WERI-Rb-1 (cell line): ENCODE data around the gene ZBTB39.
"Not testable (repeated sequence)": the region's sequence is repeated elsewhere in the genome, so short reads cannot be mapped to it uniquely, and the experiment has no call there.

Experiments used
- DNase-seq: peaks from one replicate; pipeline ENCODE4 v3.0.0-alpha.2; 2020
- H3K27ac ChIP-seq: fragments of 250-450 bp; sonication (Bioruptor Pico); 2 replicates; pipeline ENCODE4 v1.5.1; 2020; ENCODE audit warnings: mild to moderate bottlenecking, moderate library complexity
- H3K27me3 ChIP-seq: fragments of 250-450 bp; sonication (Bioruptor Pico); 2 replicates; pipeline ENCODE4 v1.5.1; 2021; ENCODE audit warnings: mild to moderate bottlenecking, low read depth, moderate library complexity; ENCODE audit not compliant: insufficient read depth, severe bottlenecking
- H3K36me3 ChIP-seq: fragments of 250-450 bp; sonication (Bioruptor Pico); 2 replicates; pipeline ENCODE4 v1.5.1; 2020; ENCODE audit warnings: mild to moderate bottlenecking, moderate library complexity
- H3K4me3 ChIP-seq: 2 replicates; pipeline ENCODE4 v1.5.1; 2011; ENCODE audit warnings: low read depth, mild to moderate bottlenecking, control low read depth, low read length
- H3K9me3 ChIP-seq: fragments of 250-450 bp; sonication (Bioruptor Pico); 2 replicates; pipeline ENCODE4 v1.5.1; 2021; ENCODE audit warnings: mild to moderate bottlenecking, moderate library complexity; ENCODE audit not compliant: severe bottlenecking
- TF ChIP-seq, protein P1 (sequence below): IDR thresholded peaks from 2 replicates; pipeline ENCODE4 v1.5.1; 2011; ENCODE audit warnings: low read depth, mild to moderate bottlenecking, control low read depth, inconsistent platforms, low read length

The ZBTB39 gene

DNA sequence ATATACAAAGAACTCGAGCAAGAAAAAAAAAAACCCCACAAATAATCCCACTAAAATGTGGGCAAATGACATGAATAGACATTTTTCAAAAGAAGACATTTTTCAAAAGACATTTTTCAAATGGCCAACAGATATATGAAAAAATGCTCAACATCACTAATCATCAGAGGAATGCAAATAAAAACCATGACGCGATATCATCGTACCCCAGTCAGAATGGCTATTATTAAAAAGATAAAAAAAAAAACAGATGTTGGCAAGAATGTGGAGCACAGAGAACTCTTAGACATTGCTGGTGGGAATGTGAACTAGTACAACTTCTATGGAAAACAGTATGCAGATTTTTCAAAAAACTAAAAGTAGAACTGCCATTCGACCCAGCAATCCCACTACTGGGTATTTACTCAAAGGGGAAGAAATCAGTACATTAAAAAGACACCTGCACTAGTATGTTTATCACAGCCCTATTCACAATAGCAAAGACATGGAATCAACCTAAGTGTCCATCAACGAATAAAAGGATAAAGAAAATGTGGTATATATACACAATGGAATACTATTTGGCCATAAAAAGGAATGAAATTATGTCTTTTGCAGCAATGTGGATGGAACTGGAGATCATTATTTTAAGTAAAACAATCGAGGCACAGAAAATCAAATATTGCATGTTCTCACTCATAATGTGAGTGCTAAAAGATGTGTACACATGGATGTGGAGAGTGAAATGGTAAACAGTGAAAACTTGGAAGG is 16.3 kb downstream of the ZBTB39 start:
- H3K36me3 ChIP-seq = no peaks in the 10 kb centered on the region
- no peak for DNase-seq
- peaks cover 3% of the 10 kb centered on the region for H3K27me3 ChIP-seq
- no peak overlapping the region for H3K4me3 ChIP-seq
- TF ChIP-seq, protein P1, sequence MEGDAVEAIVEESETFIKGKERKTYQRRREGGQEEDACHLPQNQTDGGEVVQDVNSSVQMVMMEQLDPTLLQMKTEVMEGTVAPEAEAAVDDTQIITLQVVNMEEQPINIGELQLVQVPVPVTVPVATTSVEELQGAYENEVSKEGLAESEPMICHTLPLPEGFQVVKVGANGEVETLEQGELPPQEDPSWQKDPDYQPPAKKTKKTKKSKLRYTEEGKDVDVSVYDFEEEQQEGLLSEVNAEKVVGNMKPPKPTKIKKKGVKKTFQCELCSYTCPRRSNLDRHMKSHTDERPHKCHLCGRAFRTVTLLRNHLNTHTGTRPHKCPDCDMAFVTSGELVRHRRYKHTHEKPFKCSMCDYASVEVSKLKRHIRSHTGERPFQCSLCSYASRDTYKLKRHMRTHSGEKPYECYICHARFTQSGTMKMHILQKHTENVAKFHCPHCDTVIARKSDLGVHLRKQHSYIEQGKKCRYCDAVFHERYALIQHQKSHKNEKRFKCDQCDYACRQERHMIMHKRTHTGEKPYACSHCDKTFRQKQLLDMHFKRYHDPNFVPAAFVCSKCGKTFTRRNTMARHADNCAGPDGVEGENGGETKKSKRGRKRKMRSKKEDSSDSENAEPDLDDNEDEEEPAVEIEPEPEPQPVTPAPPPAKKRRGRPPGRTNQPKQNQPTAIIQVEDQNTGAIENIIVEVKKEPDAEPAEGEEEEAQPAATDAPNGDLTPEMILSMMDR = no peak
- H3K27ac ChIP-seq = no peak overlapping the region
- no peaks in the 10 kb centered on the region for H3K9me3 ChIP-seq

DNA sequence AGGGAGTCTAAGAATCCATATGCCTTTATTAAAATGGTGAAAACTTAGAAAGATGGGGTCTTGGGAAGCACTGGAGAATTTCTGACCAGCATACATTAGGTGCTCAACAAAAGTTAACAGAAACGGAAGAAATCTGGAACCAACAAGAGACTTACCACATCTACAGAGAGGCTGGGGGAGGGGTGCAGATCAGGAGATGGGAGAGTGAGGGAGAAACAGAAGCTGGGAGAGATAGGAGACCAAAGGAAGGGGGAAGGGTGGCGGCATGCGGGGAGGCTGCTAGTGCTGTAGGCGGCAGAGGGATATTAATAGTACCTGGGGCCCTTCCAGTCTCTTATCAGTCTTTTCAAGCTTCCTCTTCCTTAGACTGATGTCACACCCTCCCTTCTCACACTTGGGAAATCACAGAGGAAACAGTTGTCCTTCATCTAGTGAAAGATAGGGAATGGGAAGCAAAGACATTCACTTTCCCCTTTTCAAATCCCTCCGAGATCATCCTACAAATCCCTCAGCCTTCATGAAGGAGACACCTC is 18.1 kb downstream of the ZBTB39 start:
- Histone ChIP-seq H3K27me3 (peaks cover 3% of the 10 kb centered on the region), H3K27ac (no peak overlapping the region), H3K36me3 (no peaks in the 10 kb centered on the region), H3K9me3 (no peaks in the 10 kb centered on the region), H3K4me3 (no peak overlapping the region)
- no peak for DNase-seq
- TF ChIP-seq, protein P1 = no peak

DNA sequence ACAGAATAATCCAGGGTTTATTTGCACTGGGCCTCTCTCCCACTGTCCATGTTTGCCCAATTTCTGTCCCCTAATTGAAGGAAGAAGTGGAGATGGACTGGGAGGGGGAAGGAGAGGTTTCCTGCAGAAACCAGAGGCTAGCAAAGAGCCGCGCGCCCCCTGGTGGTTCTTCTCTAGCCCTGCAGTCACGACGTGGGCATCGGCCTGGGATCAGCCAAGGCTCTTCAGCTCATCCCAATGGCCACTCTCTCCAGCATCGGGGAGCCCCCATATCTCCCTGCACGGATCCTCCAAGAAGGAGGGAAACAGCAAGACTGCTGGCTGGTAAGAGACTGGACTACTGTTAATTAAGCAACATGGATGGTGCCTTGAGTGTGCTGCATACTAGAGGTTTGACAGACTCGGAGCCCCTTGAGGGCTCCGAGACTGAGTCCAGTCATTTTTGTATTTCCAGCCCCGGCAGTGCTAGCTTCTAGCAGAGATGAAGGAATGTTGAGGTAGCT is 18.7 kb downstream of the ZBTB39 start:
- Histone ChIP-seq H3K9me3 (no peaks in the 10 kb centered on the region), H3K4me3 (no peak overlapping the region), H3K27me3 (peaks cover 3% of the 10 kb centered on the region), H3K36me3 (no peaks in the 10 kb centered on the region), H3K27ac (no peak overlapping the region)
- DNase-seq = peak; percentile 80
- TF ChIP-seq, protein P1 = peak; percentile 96

DNA sequence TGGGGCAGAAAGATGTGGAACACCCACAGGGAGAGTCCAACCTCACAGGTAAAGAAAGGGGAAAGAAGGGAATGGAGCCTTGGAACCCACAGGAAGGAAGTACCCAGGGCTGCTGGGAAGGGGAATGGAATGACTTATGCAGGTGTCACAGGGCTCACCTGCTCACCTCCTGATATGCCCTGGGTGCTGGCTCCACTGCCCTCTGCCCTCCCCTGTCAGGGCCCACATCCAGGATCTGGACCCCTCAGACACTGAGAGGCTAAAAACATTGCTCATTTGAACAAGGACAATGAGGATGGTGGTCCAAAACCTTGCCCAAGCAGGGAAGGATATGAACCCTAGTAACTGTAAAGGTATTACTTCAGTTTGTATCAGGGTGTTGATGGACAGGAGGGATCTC is 19.3 kb downstream of the ZBTB39 start:
- H3K4me3 ChIP-seq = no peak overlapping the region
- DNase-seq = no peak
- no peaks in the 10 kb centered on the region for H3K9me3 ChIP-seq
- H3K36me3 ChIP-seq = no peaks in the 10 kb centered on the region
- TF ChIP-seq, protein P1 = no peak
- H3K27ac ChIP-seq = no peak overlapping the region
- H3K27me3 ChIP-seq = peaks cover 3% of the 10 kb centered on the region

DNA sequence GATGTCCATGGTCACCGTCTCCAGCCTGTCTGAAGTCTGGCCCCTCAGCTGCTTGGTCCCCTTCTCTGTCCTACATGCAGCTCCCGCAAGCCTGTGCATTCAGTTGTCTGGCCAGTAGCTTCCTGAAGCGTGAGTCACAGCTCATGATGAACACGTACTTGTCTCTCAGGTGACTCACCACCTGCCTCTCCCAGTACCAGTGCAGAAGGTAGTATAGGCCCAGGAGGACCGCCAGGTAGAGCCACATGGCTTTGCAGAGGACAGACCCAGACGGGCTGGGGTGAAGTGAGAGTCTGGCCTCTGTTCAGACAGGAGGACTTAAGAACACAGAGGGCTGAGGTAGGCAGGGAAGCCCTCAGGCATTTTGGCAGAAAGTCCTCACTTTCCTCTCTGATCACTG is 20.6 kb downstream of the ZBTB39 start:
- H3K36me3 ChIP-seq, H3K27ac ChIP-seq, H3K27me3 ChIP-seq, H3K9me3 ChIP-seq, DNase-seq, H3K4me3 ChIP-seq: not testable (repeated sequence)

DNA sequence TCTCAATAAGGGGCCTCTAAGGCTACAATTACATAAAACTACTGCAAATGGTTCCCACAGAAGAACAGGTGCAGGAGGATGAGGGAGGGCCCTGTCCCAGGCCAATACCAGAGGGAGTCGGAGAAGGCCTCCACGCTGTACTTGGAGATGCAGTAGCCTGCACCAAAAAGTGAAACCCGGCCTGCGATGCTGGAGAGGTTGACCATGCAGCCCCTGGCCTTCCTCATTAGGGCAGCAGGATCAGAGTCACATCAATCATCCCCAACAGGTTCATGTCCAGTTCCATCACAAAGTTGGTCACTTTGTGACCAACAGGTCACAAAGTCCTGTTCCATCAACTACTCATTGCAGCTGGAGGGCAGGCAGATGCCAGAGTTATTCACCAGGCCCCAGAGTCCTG is 23.0 kb downstream of the ZBTB39 start:
- TF ChIP-seq, protein P1 = no peak
- DNase-seq = no peak
- Histone ChIP-seq H3K4me3 (no peak overlapping the region), H3K27me3 (peaks cover 3% of the 10 kb centered on the region), H3K27ac (no peak overlapping the region), H3K9me3 (no peaks in the 10 kb centered on the region), H3K36me3 (no peaks in the 10 kb centered on the region)

DNA sequence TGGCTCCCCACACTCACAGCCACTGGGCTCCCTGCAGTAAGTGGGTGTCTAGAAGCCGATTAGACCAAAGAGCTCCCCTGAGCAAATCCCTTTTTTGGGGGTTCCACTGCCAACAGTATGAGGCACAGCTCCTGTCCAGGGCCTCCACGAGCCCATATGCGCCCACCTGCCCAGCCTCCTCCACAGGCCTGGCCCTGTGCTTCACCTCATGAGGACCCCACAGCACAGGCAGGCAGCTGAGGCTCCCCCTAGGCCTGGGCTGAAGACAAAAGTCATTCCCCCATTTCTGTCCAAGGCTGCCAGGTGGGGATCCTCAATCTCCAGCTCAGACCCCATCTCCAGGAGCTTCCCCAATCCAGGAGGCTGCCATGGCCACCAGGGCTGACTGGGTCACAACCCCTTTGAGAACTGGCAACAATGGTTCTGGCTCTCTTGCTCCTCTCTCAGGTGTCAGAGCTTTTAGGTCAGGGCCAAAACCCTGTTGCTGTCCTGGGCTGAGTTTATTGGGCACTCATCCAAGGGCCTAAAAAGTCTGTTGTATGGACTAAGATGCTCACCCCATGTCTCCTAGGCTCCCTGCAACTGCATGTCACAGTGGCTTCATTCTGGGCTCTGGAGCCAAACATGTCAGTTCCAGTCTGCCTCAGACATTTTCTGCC is 23.6 kb downstream of the ZBTB39 start:
- H3K4me3 ChIP-seq, H3K27me3 ChIP-seq, H3K27ac ChIP-seq: not testable (repeated sequence)

More for the DNA sequence above, 23.6 kb downstream of the ZBTB39 start:
- not testable (repeated sequence) for DNase-seq, H3K9me3 ChIP-seq, H3K36me3 ChIP-seq
